ENCODE data around the gene CILP2. TPM values are rescaled to one million over a fixed set of nuclear protein-coding genes. Genes with fewer than 3 reads are reported as not detected.
A peak's percentile ranks its signal among the peaks of the same experiment; 100 is the strongest.

Gene CILP2
- total RNA-seq, 1 donor from 2014 or later, result 23.2 TPM

GRCh38 chr19:19591133-19591825 lies 53.2 kb downstream of the CILP2 start:
- TF ChIP-seq CTCF (IDR thresholded peaks at IDR 0.05; ENCODE audit: unreplicated experiment), result no peak
- H3K27me3 Mint-ChIP-seq (ENCODE audit: low read depth), result no peaks in the 10 kb centered on the region
- peak overlapping the region; percentile 82 for H3K27ac Mint-ChIP-seq
- peaks cover 2% of the 10 kb centered on the region for H3K36me3 Mint-ChIP-seq
- H3K4me1 Mint-ChIP-seq, result peaks cover 14% of the 10 kb centered on the region
- DNase-seq (ENCODE audit: low spot score in 2 of 2, unreplicated experiment in 2 of 2), result no peak
- no peak overlapping the region for H3K4me3 Mint-ChIP-seq
- H3K9me3 Mint-ChIP-seq, result no peaks in the 10 kb centered on the region

DNA sequence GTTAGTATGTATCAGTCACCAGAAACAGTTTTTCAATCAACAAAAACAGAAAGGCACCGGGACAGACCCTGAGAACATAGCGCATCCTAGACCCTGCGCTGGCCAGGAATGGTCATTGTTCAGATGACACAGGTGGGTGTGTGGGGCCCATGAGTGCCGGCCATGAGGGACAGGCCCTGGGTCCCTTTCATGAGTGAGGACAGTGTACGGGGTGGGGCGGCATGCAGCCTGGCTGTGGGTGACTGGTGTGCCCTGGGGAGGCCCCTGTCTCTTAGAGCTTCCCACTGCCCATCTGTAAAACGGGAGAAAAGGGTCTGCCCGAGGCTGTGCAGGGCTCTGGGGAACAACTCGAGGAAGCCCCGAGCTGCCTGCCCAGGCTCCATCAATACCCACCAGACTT lies 54.6 kb downstream of the CILP2 start:
- no peak for TF ChIP-seq CTCF (IDR thresholded peaks at IDR 0.05; ENCODE audit: unreplicated experiment)
- H3K27me3 Mint-ChIP-seq (ENCODE audit: low read depth), result no peaks in the 10 kb centered on the region
- peaks cover 14% of the 10 kb centered on the region for H3K4me1 Mint-ChIP-seq
- peaks cover 2% of the 10 kb centered on the region for H3K36me3 Mint-ChIP-seq
- no peak for DNase-seq (ENCODE audit: low spot score in 2 of 2, unreplicated experiment in 2 of 2)
- H3K4me3 Mint-ChIP-seq, result no peak overlapping the region
- no peaks in the 10 kb centered on the region for H3K9me3 Mint-ChIP-seq
- no peak overlapping the region for H3K27ac Mint-ChIP-seq

- Mint-ChIP-seq H3K36me3 (peaks cover 6% of the 10 kb centered on the region), H3K27me3 (ENCODE audit: low read depth) (no peaks in the 10 kb centered on the region), H3K9me3 (no peaks in the 10 kb centered on the region), H3K4me1 (peaks cover 14% of the 10 kb centered on the region), H3K27ac (no peak overlapping the region), H3K4me3 (no peak overlapping the region)
- no peak for TF ChIP-seq CTCF (IDR thresholded peaks at IDR 0.05; ENCODE audit: unreplicated experiment)
- DNase-seq (ENCODE audit: low spot score in 2 of 2, unreplicated experiment in 2 of 2), result no peak
These were observed 56.3 kb downstream of the CILP2 start for GRCh38 chr19:19594381-19594780.

DNA sequence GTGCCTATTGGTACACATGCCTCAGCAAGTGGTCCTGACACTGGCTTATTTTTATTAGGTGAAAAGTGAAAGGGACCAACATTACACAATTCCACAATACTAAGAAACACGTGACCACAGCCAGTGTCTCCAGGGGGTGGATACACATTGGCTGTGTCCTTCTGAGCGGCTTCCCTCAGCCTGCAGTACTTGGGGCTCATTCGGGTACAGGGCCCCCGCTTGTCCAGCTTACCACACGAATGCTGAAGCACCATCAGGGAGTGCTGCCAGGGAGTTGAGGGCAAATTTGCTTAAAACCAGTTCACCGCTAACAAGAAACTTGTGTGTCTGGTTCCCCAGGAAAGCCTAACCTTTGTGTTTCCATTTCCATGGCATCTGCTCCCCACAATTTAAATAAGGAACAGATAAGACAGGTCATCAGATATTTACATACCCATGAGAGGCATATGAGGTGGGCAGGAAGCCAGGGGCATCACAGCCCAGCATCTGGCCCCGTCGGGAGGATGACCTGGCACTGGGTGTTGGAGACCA lies 57.2 kb downstream of the CILP2 start:
- Mint-ChIP-seq H3K4me3 (no peak overlapping the region), H3K27ac (peak overlapping the region; percentile 43), H3K36me3 (peaks cover 6% of the 10 kb centered on the region), H3K9me3 (no peaks in the 10 kb centered on the region), H3K4me1 (peaks cover 14% of the 10 kb centered on the region), H3K27me3 (ENCODE audit: low read depth) (no peaks in the 10 kb centered on the region)
- DNase-seq (ENCODE audit: low spot score in 2 of 2, unreplicated experiment in 2 of 2), result no peak
- TF ChIP-seq CTCF (IDR thresholded peaks at IDR 0.05; ENCODE audit: unreplicated experiment), result no peak

Other genes starting within 250 kb of the CILP2 start
- 70.2 to 77.2 TPM (median 74.9 TPM) in 3 replicates for gene SUGP1, start 217.8 kb upstream of the CILP2 start, total RNA-seq
- gene MAU2, start 217.4 kb upstream of the CILP2 start, total RNA-seq, result 93.0 to 107 TPM (median 94.7 TPM) in 3 replicates
- gene GATAD2A, start 132.6 kb upstream of the CILP2 start, total RNA-seq, result 112 to 113 TPM (median 113 TPM) in 3 replicates
- gene TSSK6, start 22.7 kb upstream of the CILP2 start, total RNA-seq, result 1.9 to 2.3 TPM (median 2.1 TPM) in 3 replicates
- 338 to 343 TPM (median 342 TPM) in 3 replicates for gene NDUFA13, start 22.0 kb upstream of the CILP2 start, total RNA-seq
- 19.0 to 22.6 TPM (median 20.7 TPM) in 3 replicates for gene YJEFN3, start 9.4 kb upstream of the CILP2 start, total RNA-seq
- gene PBX4, start 80.4 kb downstream of the CILP2 start, total RNA-seq, result 11.3 to 12.8 TPM (median 12.2 TPM) in 3 replicates
- 84.2 to 93.4 TPM (median 87.1 TPM) in 3 replicates for gene LPAR2, start 90.0 kb downstream of the CILP2 start, total RNA-seq
- gene GMIP, start 105.4 kb downstream of the CILP2 start, total RNA-seq, result 25.0 to 27.1 TPM (median 25.1 TPM) in 3 replicates
- 83.8 to 88.3 TPM (median 87.3 TPM) in 3 replicates for gene ATP13A1, start 125.4 kb downstream of the CILP2 start, total RNA-seq
- 8.0 to 8.3 TPM (median 8.3 TPM) in 3 replicates for gene ZNF101, start 130.6 kb downstream of the CILP2 start, total RNA-seq
- gene ZNF14, start 194.8 kb downstream of the CILP2 start, total RNA-seq, result 10.8 to 12.2 TPM (median 11.7 TPM) in 3 replicates